GM12865 (cell line): Measurements from ENCODE around the gene CEP89.
"Not testable (repeated sequence)": the region's sequence is repeated elsewhere in the genome, so short reads cannot be mapped to it uniquely, and the experiment has no call there.

ENCODE experiments used
- DNase-seq: peaks from one replicate; pipeline ENCODE4 v3.0.0; 2010; ENCODE audit warnings: low read depth
- H3K4me3 ChIP-seq: 2 replicates; pipeline ENCODE4 v1.5.1; 2011; ENCODE audit warnings: mild to moderate bottlenecking, low read depth, low read length, control low read depth
- CTCF ChIP-seq: IDR thresholded peaks from 2 replicates; pipeline ENCODE4 v1.5.1; 2011; ENCODE audit warnings: low read length, control low read depth, low read depth, inconsistent platforms; ENCODE audit not compliant: insufficient read depth; ENCODE audit errors: missing control alignments

Gene CEP89

DNA sequence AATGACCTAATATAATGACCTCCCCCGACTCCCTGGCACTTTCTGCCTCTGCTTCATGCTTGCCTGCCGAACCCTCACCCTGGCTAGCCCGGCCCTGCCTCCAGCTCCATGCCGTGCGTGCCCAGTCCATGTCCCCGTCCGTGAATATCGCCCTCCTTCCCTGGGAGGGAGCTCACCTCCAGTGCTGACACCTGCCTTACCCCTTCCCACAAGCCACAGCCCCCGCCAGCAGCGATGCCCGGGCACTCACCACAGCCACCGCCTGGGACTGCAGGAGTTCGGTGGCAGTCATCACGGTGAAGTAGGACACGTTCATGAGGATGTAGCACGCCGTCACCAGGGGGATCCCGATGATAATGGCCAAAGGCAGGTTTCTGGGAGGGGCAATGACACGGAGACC lies 112.2 kb downstream of the CEP89 start:
- no peak overlapping the region for H3K4me3 ChIP-seq
- DNase-seq, result no peak
- TF ChIP-seq CTCF, result no peak

- DNase-seq, result no peak
Measured at GRCh38 chr19:32858559-32858958, 113.2 kb downstream of the CEP89 start.

DNA sequence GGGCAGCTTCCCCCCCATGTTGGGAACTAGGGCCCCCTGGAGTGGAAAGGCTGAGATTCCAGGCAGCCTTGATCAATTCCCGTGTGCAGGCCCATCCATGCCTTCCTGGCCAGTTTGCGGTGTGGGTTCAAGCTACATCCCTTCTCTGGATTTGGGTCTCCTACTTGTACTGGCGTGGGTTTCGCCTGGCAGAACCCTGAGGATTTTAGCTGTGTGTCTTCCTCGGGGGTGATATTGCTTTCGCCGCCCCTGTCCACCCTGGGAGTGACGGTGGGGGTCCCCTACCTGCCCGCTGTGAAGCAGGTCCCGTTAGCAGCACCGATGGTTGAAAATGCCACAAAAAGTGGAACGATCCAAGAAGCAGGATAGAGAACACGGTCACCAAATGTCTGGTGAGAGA lies 113.6 kb downstream of the CEP89 start:
- no peak for TF ChIP-seq CTCF
- DNase-seq, result no peak
- H3K4me3 ChIP-seq, result no peak overlapping the region

More at GRCh38 chr19:32858559-32858958, 113.2 kb downstream of the CEP89 start:
- TF ChIP-seq CTCF, result no peak
- H3K4me3 ChIP-seq, result no peak overlapping the region

GRCh38 chr19:32857584-32857983 lies 114.2 kb downstream of the CEP89 start:
- TF ChIP-seq CTCF, result no peak
- DNase-seq, result no peak
- H3K4me3 ChIP-seq, result no peak overlapping the region

- not testable (repeated sequence) for H3K4me3 ChIP-seq, DNase-seq
Measured at GRCh38 chr19:32856818-32857217, 114.9 kb downstream of the CEP89 start.

DNA sequence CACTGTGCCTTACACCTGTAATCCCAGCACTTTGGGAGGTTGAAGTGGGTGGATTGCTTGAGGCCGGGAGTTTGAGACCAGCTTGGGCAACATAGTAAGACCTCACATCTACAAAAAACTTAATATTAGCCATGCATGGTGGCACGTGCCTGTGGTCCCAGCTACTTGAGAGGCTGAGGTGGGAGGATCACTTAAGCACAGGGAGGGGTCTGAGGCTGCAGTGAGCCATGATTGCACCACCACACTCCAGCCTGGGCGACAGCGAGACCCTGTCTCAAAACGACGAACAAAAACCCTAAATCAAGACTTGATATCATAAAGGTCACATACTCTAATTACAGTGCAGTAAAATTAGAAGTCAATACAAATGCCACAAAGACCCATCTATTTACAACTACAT lies 119.5 kb downstream of the CEP89 start:
- no peak overlapping the region for H3K4me3 ChIP-seq
- no peak for TF ChIP-seq CTCF
- DNase-seq, result no peak

- H3K4me3 ChIP-seq, result not testable (repeated sequence)
Measured at GRCh38 chr19:32848035-32848434, 123.7 kb downstream of the CEP89 start.

DNA sequence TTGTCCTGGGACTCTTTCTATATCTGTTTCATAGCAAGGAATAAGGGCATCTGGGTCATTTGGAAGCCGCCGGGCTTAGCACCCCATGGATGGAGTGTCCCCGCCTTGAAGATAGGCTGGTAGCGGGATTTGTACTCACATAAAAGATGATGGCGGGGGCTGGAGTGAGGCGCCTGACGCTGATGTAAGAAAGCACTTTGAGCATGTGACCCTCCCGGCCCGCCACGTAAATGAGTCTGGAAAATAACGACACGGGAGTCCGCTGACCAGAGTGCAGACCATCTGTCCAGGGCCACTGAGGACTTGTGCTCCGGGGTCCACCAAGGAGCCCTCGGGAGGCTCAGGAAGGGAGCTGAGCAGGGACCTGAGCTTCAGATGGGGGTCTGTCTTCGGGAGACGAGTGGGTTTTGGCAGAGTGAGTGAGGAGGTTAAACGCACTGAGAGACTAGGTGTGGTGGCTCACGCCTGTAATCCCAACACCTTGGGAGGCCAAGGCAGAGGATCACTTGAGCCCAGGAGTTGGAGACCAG lies 128.0 kb downstream of the CEP89 start:
- TF ChIP-seq CTCF, result no peak
- DNase-seq, result no peak
- H3K4me3 ChIP-seq, result no peak overlapping the region

More at GRCh38 chr19:32848035-32848434, 123.7 kb downstream of the CEP89 start:
- DNase-seq, result not testable (repeated sequence)
